HL-60 (cell line): ENCODE measurements around the gene TFPT.

Source experiments
- DNase-seq, 2 experiments: peaks; one replicate each; pipeline ENCODE4 v3.0.0-alpha.2; 2010 to 2020; ENCODE audit warnings: low read depth in 1 of 2, low spot score in 1 of 2
- H3K27ac ChIP-seq: fragments of 250-450 bp; sonication (Bioruptor Pico); replicated peaks from 2 replicates; pipeline ENCODE4 v1.5.1; 2020; ENCODE audit warnings: mild to moderate bottlenecking, moderate library complexity
- H3K27me3 ChIP-seq: fragments of 250-450 bp; sonication (Bioruptor Pico); 2 replicates; pipeline ENCODE4 v1.5.1; 2021; ENCODE audit warnings: mild to moderate bottlenecking, moderate library complexity; ENCODE audit not compliant: insufficient read depth, poor library complexity, severe bottlenecking
- H3K4me3 ChIP-seq: replicated peaks from 2 replicates; pipeline ENCODE4 v1.5.1; 2011; ENCODE audit warnings: mild to moderate bottlenecking, control low read depth, low read length; ENCODE audit not compliant: insufficient read depth
- CTCF ChIP-seq: IDR thresholded peaks from one replicate; pipeline ENCODE4 v1.5.1; 2011; ENCODE audit warnings: low read length, control low read depth, inconsistent platforms; ENCODE audit not compliant: insufficient read depth
- GABPA ChIP-seq: IDR thresholded peaks from 2 replicates; pipeline ENCODE4 v1.6.1; 2012; ENCODE audit warnings: low read depth
- POLR2AphosphoS5 ChIP-seq: IDR thresholded peaks from 2 replicates; pipeline ENCODE4 v1.6.1; 2012; ENCODE audit warnings: low read depth
- REST ChIP-seq: IDR thresholded peaks from 2 replicates; pipeline ENCODE4 v1.6.1; 2012; ENCODE audit warnings: low read depth; ENCODE audit not compliant: insufficient replicate concordance
- SPI1 ChIP-seq: IDR thresholded peaks from 2 replicates; pipeline ENCODE4 v1.6.1; 2012; ENCODE audit warnings: low read depth, mild to moderate bottlenecking, borderline replicate concordance

TFPT gene

GRCh38 chr19:54152267-54152666, 36.8 kb upstream of the TFPT start:
- DNase-seq, result no peak
- Histone ChIP-seq H3K4me3 (no peak overlapping the region), H3K27ac (no peak overlapping the region), H3K27me3 (no peaks in the 10 kb centered on the region)
- no peak for TF ChIP-seq POLR2AphosphoS5

- Histone ChIP-seq H3K27me3 (no peaks in the 10 kb centered on the region), H3K27ac (no peak overlapping the region), H3K4me3 (no peak overlapping the region)
- no peak for DNase-seq
- TF ChIP-seq REST, result no peak
- no peak for TF ChIP-seq GABPA
- TF ChIP-seq CTCF, result no peak
- no peak for TF ChIP-seq POLR2AphosphoS5
- no peak for TF ChIP-seq SPI1
Observed at GRCh38 chr19:54151362-54152035, 36.0 kb upstream of the TFPT start.

GRCh38 chr19:54149021-54149812, 33.8 kb upstream of the TFPT start:
- Histone ChIP-seq H3K27me3 (no peaks in the 10 kb centered on the region), H3K4me3 (no peak overlapping the region), H3K27ac (no peak overlapping the region)
- TF ChIP-seq CTCF, result no peak
- no peak for TF ChIP-seq SPI1
- DNase-seq, result no peak

- Histone ChIP-seq H3K27ac (no peak overlapping the region), H3K4me3 (no peak overlapping the region), H3K27me3 (no peaks in the 10 kb centered on the region)
- TF ChIP-seq POLR2AphosphoS5 (no peak), CTCF (no peak), REST (no peak), GABPA (no peak), SPI1 (no peak)
- DNase-seq, result no peak
Observed at GRCh38 chr19:54148158-54148557, 32.7 kb upstream of the TFPT start.
